ENCODE data around the gene USP48.

DNA sequence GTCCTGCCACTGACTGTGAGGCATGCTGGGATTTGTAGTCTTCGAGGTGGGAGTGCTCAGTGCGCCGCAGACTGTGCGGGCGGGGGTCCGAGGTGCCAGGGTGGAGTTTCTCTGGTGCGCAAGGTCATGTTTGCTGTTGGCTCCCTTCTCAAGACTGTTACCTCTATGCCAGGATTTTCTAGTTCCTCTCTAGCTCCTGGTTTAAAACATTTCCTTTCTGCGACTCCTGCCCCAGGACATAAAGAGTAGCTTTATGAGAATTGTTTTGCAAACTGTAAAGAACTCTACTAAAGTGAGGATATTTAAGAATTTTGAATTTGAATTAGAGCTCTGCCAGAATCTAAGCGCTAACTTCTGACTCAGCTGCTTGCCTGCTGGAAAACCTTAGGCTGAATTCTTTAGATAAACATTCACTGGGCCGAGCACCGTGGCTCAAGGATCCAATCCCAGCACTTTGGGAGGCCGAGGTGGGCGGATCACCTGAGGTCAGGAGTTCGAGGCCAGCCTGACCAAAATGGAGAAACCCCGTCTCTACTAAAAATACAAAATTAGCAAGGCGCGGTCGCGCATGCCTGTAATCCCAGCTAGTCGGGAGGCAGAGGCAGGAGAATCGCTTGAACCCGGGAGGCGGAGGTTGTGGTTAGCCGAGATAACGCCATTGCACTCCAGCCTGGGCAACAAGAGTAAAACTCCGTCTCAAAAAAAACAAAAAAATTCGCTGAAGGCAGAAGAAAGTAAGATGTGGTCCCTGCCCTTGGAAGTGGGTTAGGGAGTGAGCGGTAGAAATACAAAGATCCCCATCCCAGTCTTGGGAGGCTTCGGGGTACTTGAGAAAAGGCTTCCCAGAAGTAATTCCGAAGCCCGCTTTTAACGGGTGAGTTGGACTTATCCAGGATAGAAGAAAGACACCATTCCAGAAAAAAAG lies 992 bp upstream of the USP48 start:
- no peak for TF ChIP-seq POLR2A (IDR thresholded peaks at IDR 0.05)
- no peak for TF ChIP-seq CTCF (IDR thresholded peaks at IDR 0.05 in 4 of 5, conservative IDR thresholded peaks at IDR 0.05 in 1 of 5)

Measured in gastrocnemius medialis (tissue), 4 donors.